Fibroblast of skin of back (primary cell): ENCODE measurements around the gene SLC19A1. TPM values are rescaled to one million over a fixed set of nuclear protein-coding genes. Genes with fewer than 3 reads are reported as not detected.

Source experiments
- DNase-seq: peaks from one replicate; pipeline ENCODE4 v3.0.0-alpha.2; 2013
- polyA plus RNA-seq, 2 experiments: library from polyadenylated mRNA; unstranded; fragments of 120-200 nt; gene quantifications; one replicate each; pipeline ENCODE4 v1.2.1, GENCODE V29; 2013; ENCODE audit not compliant: insufficient read length in 2 of 2

Gene SLC19A1
- polyA plus RNA-seq (2013, experiment 1 of 2; ENCODE audit: insufficient read length) = 16.8 TPM
- 11.2 TPM for polyA plus RNA-seq (2013, experiment 2 of 2; ENCODE audit: insufficient read length)

DNA sequence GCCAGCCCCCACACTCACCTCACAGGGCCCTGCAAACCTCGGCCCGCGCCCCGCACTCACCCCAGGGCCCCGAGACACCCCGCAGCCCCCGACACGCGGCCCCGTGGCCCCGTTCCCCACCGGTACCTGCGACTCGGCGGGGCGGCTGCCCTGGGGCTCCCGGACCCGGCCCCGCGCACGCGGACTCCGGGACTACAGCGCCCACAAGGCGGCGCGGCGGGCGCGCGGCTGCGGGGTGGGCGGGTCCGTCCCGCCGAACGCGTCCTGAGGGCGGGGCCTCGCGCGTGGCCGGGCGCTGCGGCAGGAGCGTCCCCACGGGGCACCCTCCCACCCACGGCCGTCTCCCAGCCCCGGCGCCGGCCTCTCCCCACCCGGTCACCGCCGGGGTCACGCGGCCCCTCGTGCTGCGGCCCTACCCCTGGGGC, at the start of gene SLC19A1:
SLC19A1 (minus strand) TSS at position 199 of the 425 bp plus-strand sequence. CDS start 4,481 bp downstream, outside the sequence.
- peak; percentile 57 for DNase-seq

DNA sequence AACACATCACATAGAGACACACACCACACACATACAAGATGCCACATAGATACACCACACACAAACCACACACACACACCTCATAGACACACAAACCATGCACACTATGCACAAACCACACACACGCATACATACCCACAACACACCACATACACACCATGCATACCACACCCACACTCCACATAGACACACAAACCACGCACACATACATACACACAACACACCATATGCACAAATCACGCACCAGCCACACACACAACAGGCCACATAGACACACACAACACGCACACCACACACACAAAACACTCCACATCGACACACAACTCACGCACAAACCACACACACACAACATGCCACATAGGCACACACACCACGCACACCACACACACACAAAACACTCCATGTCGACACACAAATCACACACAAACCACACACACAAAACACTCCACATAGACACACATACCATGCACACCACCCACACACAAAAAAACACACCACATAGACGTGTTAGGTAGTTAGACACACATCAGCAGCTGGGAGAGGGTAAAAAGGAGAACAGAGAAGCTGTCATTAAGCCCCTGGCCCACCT, 49.5 kb upstream of the SLC19A1 start:
- DNase-seq = no peak

- DNase-seq = no peak
Measured at GRCh38 chr21:45590726-45591618, 48.7 kb upstream of the SLC19A1 start.

DNA sequence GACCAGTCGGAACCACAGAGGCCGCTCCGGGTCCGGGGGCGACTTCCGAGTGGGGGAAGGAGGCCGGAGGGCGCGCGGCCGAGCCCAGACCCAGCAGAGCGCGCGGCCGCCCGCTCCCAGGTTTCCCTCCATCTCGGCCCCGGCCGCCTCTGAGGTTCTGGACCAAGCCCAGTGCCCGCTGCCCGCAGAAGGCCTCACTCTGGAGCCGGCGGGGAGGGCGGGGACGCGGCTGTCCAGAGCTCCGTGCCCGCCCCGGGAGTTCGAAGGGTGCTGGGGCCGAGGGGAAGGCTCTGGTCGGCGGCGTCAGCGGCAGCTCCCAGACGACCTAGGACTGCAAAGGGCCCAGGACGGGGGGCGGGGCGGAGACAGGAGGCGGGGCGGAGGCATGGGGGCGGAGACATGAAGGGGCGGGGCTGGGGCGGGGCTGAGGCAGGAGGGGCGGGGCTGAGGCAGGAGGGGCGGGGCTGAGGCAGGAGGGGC, 48.0 kb upstream of the SLC19A1 start:
- peak; percentile 52 for DNase-seq

GRCh38 chr21:45589686-45590245, 47.5 kb upstream of the SLC19A1 start:
- DNase-seq = no peak

DNA sequence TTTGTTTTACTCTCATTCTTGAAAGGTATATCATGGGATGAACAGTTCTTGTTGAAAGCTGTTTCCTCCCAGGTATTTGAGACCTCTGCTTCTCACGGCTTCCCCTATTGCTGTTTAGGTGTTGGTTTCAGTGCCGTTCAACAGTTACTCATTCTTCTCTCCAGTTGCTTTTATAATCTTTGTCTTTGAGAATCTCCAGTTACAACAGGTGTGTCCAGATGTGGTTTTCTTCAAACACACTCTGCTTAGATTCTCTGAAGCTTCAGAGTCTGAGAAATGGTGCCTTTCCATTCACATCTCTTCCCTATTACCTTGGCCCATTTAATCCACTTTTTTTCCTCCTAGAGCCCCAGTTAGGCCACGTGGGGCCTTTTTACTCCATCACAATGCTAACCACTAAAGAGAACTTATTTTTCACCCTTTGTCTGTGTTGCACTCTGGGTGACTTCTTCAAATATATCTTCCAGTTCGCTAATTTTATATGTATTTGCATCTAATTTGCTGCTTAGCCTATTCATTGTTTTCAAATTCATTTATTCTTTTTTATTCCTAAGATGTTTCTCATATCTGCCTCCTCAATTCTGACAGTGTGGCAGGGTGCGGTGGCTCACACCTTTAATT, 46.7 kb upstream of the SLC19A1 start:
- DNase-seq = no peak

- DNase-seq = no peak
Measured at GRCh38 chr21:45588086-45588825, 46.0 kb upstream of the SLC19A1 start.

GRCh38 chr21:45586289-45586858, 44.1 kb upstream of the SLC19A1 start:
- no peak for DNase-seq

DNA sequence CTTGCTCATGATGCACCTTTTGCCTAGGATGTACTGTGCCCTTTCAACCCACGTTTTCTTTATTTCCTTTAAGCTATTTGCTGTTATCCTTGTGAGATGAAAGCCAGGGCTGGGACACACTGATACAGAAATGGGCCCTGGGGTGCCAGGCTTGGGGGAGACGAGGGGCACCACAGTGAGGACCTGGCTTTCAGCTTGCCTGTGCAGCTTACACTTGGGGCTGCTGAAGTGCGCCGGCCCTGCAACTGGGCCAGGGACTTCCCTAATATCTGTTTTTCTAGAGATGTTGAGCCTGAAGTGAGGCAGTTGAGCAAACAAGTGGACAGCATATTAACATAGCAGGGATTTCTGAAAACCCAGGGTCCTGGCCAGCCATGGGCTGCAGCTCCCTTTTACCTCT, 42.5 kb upstream of the SLC19A1 start:
- no peak for DNase-seq

DNA sequence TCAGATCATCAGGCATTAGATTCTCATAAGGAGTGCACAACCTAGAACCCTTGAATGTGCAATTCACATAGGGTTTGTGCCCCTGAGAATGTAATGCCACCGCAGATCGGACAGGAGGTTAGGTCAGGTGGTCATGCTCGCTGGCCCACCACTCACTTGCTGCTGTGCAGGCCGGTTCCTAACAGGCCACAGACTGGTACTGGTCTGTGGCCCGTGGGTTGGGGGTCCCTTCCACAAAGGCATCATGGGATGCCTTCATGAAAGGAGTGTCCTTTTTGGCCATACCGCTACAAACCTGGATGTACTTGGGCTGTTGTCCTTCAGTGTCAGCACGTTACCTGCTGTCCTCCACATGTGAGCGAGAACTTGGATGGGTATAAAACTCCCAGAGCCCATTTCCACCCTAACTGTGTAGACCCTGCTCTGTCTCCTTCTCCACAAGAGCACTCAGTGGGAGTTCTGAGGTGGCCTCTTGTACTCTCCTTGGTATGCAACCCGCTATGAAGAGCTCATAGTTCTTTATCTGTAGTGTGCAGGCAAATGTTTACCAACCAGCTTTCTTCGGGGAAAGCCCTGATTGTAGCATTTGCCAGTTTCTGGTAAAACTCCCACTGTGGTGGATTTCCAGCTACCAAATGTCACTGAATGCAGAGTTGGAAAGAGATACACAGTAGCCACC, 41.7 kb upstream of the SLC19A1 start:
- no peak for DNase-seq

DNA sequence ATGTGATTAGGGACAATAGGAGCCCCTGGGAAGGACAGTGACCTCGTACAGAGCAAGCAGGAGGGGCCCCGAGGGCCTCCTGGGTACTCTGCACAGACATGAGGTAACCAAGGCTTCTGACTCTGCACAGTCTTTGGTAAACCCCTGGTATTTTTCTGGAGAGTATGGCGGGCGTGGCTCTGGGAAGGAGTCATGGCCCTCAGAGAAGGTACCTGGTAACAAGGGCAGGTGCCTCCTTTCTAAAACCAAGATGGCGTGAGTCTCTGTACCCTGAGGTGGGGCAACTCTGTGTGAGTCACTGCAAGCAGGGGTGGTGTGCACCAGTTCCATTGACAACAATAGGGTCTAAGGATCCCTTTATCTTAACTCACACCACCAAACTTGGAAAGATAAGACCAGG, 39.9 kb upstream of the SLC19A1 start:
- no peak for DNase-seq

DNA sequence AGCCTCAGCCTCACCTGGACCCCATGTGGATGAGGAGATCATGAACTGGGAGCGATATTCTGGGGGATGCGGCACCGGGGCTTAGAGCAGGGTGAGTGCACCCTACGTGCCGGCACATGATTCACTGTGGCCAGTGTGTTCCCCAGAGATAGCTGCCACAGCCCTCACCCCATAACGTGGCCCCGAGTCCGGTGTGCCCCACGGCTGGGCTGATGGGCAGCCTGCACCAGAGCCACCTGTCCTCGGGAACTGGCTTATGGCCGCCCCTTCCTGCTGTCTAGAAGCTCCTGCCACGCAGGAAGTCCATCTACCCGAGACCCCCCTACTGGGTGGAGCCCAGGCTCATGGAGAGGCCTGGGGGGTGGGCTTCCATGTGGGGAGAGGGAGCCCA, 39.1 kb upstream of the SLC19A1 start:
- no peak for DNase-seq

- DNase-seq = no peak
Measured at GRCh38 chr21:45580576-45581321, 38.5 kb upstream of the SLC19A1 start.

GRCh38 chr21:45580181-45580575, 37.9 kb upstream of the SLC19A1 start:
- no peak for DNase-seq

DNA sequence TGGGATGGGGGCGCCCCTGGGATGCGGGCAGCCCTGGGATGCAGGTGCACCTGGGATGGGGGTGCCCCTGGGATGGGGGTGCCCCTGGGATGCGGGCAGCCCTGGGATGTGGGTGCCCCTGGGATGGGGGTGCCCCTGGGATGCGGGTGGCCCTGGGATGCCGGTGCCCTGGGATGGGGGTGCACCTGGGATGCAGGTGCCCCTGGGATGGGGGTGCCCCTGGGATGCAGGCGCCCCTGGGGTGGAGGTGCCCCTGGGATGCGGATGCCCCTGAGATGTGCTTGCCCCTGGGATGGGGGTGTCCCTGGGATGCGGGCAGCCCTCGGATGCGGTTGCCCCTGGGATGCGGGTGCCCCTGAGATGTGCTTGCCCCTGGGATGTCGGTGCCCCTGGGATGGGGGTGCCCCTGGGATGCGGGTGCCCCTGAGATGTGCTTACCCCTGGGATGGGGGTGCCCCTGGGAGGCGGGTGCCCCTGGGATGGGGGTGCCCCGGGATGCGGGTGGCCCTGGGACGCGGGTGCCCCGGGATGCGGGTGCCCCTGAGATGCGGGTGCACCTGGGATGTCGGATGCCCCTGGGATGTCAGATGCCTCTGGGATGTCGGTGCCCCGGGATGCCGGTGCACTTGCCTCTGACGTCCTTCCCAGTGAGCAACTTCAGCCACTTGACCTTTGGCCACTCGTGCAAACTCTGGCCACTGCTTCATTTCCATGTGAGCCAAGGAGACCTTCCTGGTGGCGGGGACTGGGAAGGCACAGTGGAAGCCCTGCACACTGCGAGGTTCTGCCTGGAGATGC, 37.3 kb upstream of the SLC19A1 start:
- DNase-seq = no peak

GRCh38 chr21:45578811-45579381, 36.7 kb upstream of the SLC19A1 start:
- DNase-seq = no peak

- no peak for DNase-seq
Measured at GRCh38 chr21:45578176-45578801, 36.0 kb upstream of the SLC19A1 start.

GRCh38 chr21:45577801-45578175, 35.5 kb upstream of the SLC19A1 start:
- no peak for DNase-seq
